NB4 (cell line): ENCODE results near the gene PITHD1.

Experiments used
- DNase-seq: peaks from one replicate; pipeline ENCODE4 v3.0.0; 2010; ENCODE audit warnings: low read depth
- H3K4me3 ChIP-seq: one replicate; pipeline ENCODE4 v1.5.1; 2011; ENCODE audit warnings: mild to moderate bottlenecking, low read depth, low read length, moderate library complexity
- MAX ChIP-seq: IDR thresholded peaks from 2 replicates; pipeline ENCODE4 v1.6.1; 2011; ENCODE audit warnings: low read depth, low read length
- MYC ChIP-seq: IDR thresholded peaks from 2 replicates; pipeline ENCODE4 v1.6.1; 2011; ENCODE audit warnings: low read depth, low read length
- POLR2A ChIP-seq: IDR thresholded peaks from 2 replicates; pipeline ENCODE4 v1.6.1; 2011; ENCODE audit warnings: mild to moderate bottlenecking; ENCODE audit not compliant: insufficient read length; ENCODE audit errors: extremely low read depth
- TF ChIP-seq, protein P1 (sequence below): IDR thresholded peaks from one replicate; pipeline ENCODE4 v1.5.1; 2012; ENCODE audit warnings: low read depth, low read length

The PITHD1 gene

DNA sequence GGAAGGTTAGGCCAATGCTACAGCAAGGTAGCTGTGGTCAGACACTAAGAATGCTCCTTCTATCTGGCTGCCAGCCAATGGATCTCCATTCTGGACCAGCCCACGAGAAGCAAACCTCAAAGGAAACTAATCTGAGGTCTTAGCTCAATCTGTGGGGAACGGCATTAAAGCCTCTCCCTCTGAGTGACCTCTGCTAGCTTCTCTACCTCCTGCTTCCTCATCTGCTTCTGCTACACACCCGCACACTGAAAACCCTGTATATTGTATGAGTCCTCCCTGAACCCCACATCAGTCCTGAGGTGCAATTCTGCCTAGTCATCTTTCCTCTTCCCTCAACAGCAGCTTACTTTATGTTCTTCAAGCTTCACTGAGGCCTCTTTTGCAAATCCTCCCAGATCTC lies 29.2 kb downstream of the PITHD1 start:
- no peak overlapping the region for H3K4me3 ChIP-seq
- DNase-seq = peak; percentile 84
- no peak for TF ChIP-seq MAX
- no peak for TF ChIP-seq POLR2A
- TF ChIP-seq, protein P1, sequence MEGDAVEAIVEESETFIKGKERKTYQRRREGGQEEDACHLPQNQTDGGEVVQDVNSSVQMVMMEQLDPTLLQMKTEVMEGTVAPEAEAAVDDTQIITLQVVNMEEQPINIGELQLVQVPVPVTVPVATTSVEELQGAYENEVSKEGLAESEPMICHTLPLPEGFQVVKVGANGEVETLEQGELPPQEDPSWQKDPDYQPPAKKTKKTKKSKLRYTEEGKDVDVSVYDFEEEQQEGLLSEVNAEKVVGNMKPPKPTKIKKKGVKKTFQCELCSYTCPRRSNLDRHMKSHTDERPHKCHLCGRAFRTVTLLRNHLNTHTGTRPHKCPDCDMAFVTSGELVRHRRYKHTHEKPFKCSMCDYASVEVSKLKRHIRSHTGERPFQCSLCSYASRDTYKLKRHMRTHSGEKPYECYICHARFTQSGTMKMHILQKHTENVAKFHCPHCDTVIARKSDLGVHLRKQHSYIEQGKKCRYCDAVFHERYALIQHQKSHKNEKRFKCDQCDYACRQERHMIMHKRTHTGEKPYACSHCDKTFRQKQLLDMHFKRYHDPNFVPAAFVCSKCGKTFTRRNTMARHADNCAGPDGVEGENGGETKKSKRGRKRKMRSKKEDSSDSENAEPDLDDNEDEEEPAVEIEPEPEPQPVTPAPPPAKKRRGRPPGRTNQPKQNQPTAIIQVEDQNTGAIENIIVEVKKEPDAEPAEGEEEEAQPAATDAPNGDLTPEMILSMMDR = no peak
- no peak for TF ChIP-seq MYC

GRCh38 chr1:23809751-23810171 lies 31.5 kb downstream of the PITHD1 start:
- DNase-seq = peak; percentile 89
- TF ChIP-seq MAX = peak; percentile 36
- TF ChIP-seq, protein P1 = peak; percentile 93
- peak; percentile 64 for TF ChIP-seq MYC
- TF ChIP-seq POLR2A = no peak
- H3K4me3 ChIP-seq = no peak overlapping the region

GRCh38 chr1:23810818-23811540 lies 32.8 kb downstream of the PITHD1 start:
- TF ChIP-seq POLR2A = no peak
- TF ChIP-seq MAX = peak; percentile 41; the same call in 1 of the 2 replicates
- TF ChIP-seq, protein P1 = peak; percentile 89
- 0 out of 2 replicates have a peak, but pooled peaks have one; percentile 51 for TF ChIP-seq MYC
- DNase-seq = peak; percentile 91
- no peak overlapping the region for H3K4me3 ChIP-seq

DNA sequence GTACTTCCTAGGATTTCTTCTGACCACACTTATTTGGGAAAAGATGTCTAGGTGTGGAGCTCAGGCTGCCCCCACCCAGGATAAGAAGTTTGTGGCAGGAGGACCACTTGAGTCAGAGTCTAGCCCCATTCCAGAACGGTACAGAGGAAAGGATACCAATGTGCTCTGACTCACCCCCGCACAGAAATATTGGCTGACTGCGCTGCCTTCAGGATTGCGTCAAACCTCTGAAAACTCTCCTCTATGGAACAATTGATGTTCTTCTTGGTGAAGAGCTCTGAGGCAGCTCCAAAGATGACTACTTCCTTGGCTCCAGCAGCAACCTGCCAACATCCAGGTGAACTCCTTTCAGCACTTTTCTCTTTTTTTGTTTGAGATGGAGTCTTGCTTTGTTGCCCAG lies 35.8 kb downstream of the PITHD1 start:
- TF ChIP-seq MYC (no peak), MAX (no peak), POLR2A (no peak)
- TF ChIP-seq, protein P1 = no peak
- H3K4me3 ChIP-seq = no peak overlapping the region
- DNase-seq = no peak

DNA sequence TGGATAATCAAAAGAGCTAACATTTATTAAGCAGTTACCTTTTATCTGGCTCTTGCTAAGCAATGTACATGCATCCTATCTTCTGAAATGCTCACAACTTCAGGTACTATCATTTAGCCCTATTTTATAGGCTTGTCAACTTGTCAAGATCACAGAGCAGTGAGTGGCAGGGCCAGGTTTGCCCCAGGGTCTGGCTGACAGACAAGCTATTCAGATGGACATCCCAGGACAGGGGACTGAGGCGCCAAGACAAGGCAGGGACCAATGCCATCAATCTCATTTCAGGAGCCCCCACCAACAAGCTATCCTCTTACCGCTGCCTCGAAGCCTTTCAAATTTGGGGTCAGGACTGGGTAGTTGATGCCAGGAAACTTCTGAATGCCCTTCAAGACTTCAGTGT lies 38.1 kb downstream of the PITHD1 start:
- H3K4me3 ChIP-seq = no peak overlapping the region
- DNase-seq = no peak
- no peak for TF ChIP-seq MYC
- TF ChIP-seq, protein P1 = no peak
- TF ChIP-seq POLR2A = no peak
- no peak for TF ChIP-seq MAX
